Activated CD8-positive, alpha-beta memory T cell treated with anti-CD3 and anti-CD28 coated beads, Interleukin-2, amount 50 U/mL, for 4 hours (primary cell): ENCODE measurements around the gene ZNF407.

Source experiments
- DNase-seq: peaks from one replicate; pipeline ENCODE4 v3.0.0-alpha.2; 2020

The ZNF407 gene

GRCh38 chr18:74582642-74583041, 15.0 kb upstream of the ZNF407 start:
- no peak for DNase-seq

- DNase-seq: no peak
Observed at GRCh38 chr18:74587441-74587840, 10.2 kb upstream of the ZNF407 start.

GRCh38 chr18:74589021-74589420, 8.6 kb upstream of the ZNF407 start:
- no peak for DNase-seq

- no peak for DNase-seq
Observed at GRCh38 chr18:74589811-74590210, 7.9 kb upstream of the ZNF407 start.

- no peak for DNase-seq
Observed at GRCh38 chr18:74590671-74591070, 7.0 kb upstream of the ZNF407 start.

- no peak for DNase-seq
Observed at GRCh38 chr18:74595431-74595830, 2.2 kb upstream of the ZNF407 start.

GRCh38 chr18:74597034-74597661, 522 bp upstream of the ZNF407 start:
- DNase-seq: peak; percentile 68

GRCh38 chr18:74598350-74599001, 806 bp downstream of the ZNF407 start:
- DNase-seq: peak; percentile 66

GRCh38 chr18:74604361-74604760, 6.7 kb downstream of the ZNF407 start:
- no peak for DNase-seq

GRCh38 chr18:74604774-74605173, 7.1 kb downstream of the ZNF407 start:
- no peak for DNase-seq

- no peak for DNase-seq
Observed at GRCh38 chr18:74608681-74609080, 11.0 kb downstream of the ZNF407 start.

- no peak for DNase-seq
Observed at GRCh38 chr18:74609535-74609934, 11.9 kb downstream of the ZNF407 start.

- no peak for DNase-seq
Observed at GRCh38 chr18:74610051-74610615, 12.5 kb downstream of the ZNF407 start.

GRCh38 chr18:74610860-74611259, 13.2 kb downstream of the ZNF407 start:
- DNase-seq: no peak

GRCh38 chr18:74611765-74612164, 14.1 kb downstream of the ZNF407 start:
- DNase-seq: no peak

- DNase-seq: no peak
Observed at GRCh38 chr18:74613381-74613780, 15.7 kb downstream of the ZNF407 start.

- no peak for DNase-seq
Observed at GRCh38 chr18:74616494-74616893, 18.8 kb downstream of the ZNF407 start.

GRCh38 chr18:74617486-74617885, 19.8 kb downstream of the ZNF407 start:
- no peak for DNase-seq

- no peak for DNase-seq
Observed at GRCh38 chr18:74622072-74622471, 24.4 kb downstream of the ZNF407 start.

GRCh38 chr18:74623047-74623816, 25.6 kb downstream of the ZNF407 start:
- DNase-seq: peak; percentile 29

- no peak for DNase-seq
Observed at GRCh38 chr18:74624466-74624865, 26.8 kb downstream of the ZNF407 start.

GRCh38 chr18:74625157-74625556, 27.5 kb downstream of the ZNF407 start:
- DNase-seq: no peak

- DNase-seq: no peak
Observed at GRCh38 chr18:74626049-74626874, 28.6 kb downstream of the ZNF407 start.
